Ishikawa (cell line): ENCODE measurements around the gene LIG3.

Experiments used
- CEBPB ChIP-seq: IDR thresholded peaks from 2 replicates; pipeline ENCODE4 v1.6.1; 2012
- CREB1 ChIP-seq: IDR thresholded peaks from 2 replicates; pipeline ENCODE4 v1.6.1; 2012; ENCODE audit warnings: low read depth
- EGR1 ChIP-seq: IDR thresholded peaks from 2 replicates; pipeline ENCODE4 v1.6.1; 2012
- EP300 ChIP-seq: IDR thresholded peaks from 2 replicates; pipeline ENCODE4 v1.6.1; 2012; ENCODE audit warnings: borderline replicate concordance
- FOXM1 ChIP-seq: IDR thresholded peaks from 2 replicates; pipeline ENCODE4 v1.6.1; 2012; ENCODE audit warnings: low read depth, borderline replicate concordance
- MAX ChIP-seq: IDR thresholded peaks from 2 replicates; pipeline ENCODE4 v1.6.1; 2012
- NFIC ChIP-seq: IDR thresholded peaks from 2 replicates; pipeline ENCODE4 v1.6.1; 2012
- RAD21 ChIP-seq: IDR thresholded peaks from 2 replicates; pipeline ENCODE4 v1.6.1; 2012; ENCODE audit warnings: low read depth
- REST ChIP-seq: IDR thresholded peaks from 2 replicates; pipeline ENCODE4 v1.6.1; 2012; ENCODE audit warnings: low read depth, mild to moderate bottlenecking
- TAF1 ChIP-seq: IDR thresholded peaks from 2 replicates; pipeline ENCODE4 v1.6.1; 2012; ENCODE audit warnings: low read depth, mild to moderate bottlenecking
- TCF12 ChIP-seq: IDR thresholded peaks from 2 replicates; pipeline ENCODE4 v1.6.1; 2012; ENCODE audit warnings: low read depth
- TEAD4 ChIP-seq: IDR thresholded peaks from 2 replicates; pipeline ENCODE4 v1.6.1; 2012
- USF1 ChIP-seq: IDR thresholded peaks from 2 replicates; pipeline ENCODE4 v1.6.1; 2012
- YY1 ChIP-seq: IDR thresholded peaks from 2 replicates; pipeline ENCODE4 v1.6.1; 2012; ENCODE audit warnings: low read depth
- ZBTB7A ChIP-seq: IDR thresholded peaks from 2 replicates; pipeline ENCODE4 v1.6.1; 2012; ENCODE audit warnings: low read depth

Gene LIG3

GRCh38 chr17:35056013-35056412 is 75.7 kb downstream of the LIG3 start:
- TF ChIP-seq RAD21 (no peak), TCF12 (no peak), TEAD4 (no peak), CREB1 (no peak), CEBPB (no peak), TAF1 (no peak), EP300 (no peak), YY1 (no peak), MAX (no peak), FOXM1 (no peak), ZBTB7A (no peak), EGR1 (no peak), REST (no peak), NFIC (no peak), USF1 (no peak)

- TF ChIP-seq REST (no peak), RAD21 (no peak), NFIC (peak; percentile 21; the same call in 1 of the 2 replicates), EP300 (0 out of 2 replicates have a peak, but pooled peaks have one; percentile 16), MAX (no peak), TCF12 (no peak), YY1 (no peak), TAF1 (no peak), TEAD4 (peak; percentile 14; the same call in 1 of the 2 replicates), CEBPB (no peak)
Measured at GRCh38 chr17:35057332-35057915, 77.1 kb downstream of the LIG3 start.
